ENCODE data around the gene AFP. TPM values are rescaled to one million over a fixed set of nuclear protein-coding genes. Genes with fewer than 3 reads are reported as not detected.

Gene AFP
- total and polyA plus RNA-seq, 2 of the 4 experiments (the other 2 are of a cell fraction) = 0.87 to 1.3 TPM

DNA sequence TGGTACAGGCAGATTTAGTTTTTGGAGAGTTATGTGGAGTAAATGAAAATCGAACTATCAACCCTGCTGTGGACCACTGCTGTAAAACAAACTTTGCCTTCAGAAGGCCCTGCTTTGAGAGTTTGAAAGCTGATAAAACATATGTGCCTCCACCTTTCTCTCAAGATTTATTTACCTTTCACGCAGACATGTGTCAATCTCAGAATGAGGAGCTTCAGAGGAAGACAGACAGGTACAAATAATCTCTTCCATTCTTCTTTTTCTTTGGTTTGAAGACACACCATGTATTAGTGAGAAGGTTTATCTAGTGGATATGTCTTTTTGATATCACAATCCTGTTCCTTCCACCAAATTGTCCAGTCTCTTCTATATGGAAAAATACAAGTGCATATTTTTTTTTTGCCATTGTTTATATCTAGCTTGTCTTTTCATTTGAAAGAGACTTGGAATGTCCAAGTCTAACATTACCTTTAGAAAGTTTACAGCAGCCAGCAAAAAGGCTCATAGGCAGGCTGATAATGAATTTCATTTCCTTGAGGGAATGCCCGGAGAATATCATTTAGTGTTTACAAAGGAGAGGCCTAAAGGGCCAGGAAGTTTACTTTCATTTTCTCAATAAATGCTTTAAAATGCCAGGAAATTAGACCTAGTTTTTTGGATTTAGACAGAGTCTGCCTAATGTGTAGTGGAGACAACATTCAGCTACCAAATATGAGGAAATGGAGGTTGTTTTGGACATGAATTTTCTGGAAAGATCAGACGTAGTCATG, 64.2 kb downstream of the AFP start:
- WGBS, 2 experiments (ENCODE audit: extremely low coverage in 2 of 2, insufficient read length in 1 of 2) = no CpG with 5 or more reads among the region's 4 CpGs
- Histone ChIP-seq H2BK20ac (ENCODE audit: low read depth, low read length) (no peak overlapping the region), H2BK15ac (ENCODE audit: low read depth, low read length) (no peak overlapping the region), H3K9me1 (ENCODE audit: insufficient read depth, low read length) (no peaks in the 10 kb centered on the region), H4K5ac (ENCODE audit: low read depth, low read length) (no peak overlapping the region), H3K4me1 (ENCODE audit: control insufficient read depth, insufficient read depth, low read length) (no peaks in the 10 kb centered on the region), H3K23ac (ENCODE audit: low read depth, low read length) (no peak overlapping the region), H3K4ac (ENCODE audit: low read depth, low read length) (no peak overlapping the region), H3K9ac (ENCODE audit: low read depth, low read length) (no peak overlapping the region), H2AK9ac (replicated peaks; ENCODE audit: low read depth, low read length, poor library complexity) (no peak overlapping the region), H3K4me2 (ENCODE audit: low read depth, low read length) (peak overlapping the region; percentile 31), H3K9me3 (ENCODE audit: control insufficient read depth, insufficient read depth, low read length) (no peaks in the 10 kb centered on the region), H3K27me3 (ENCODE audit: control insufficient read depth, insufficient read depth, low read length) (no peaks in the 10 kb centered on the region; the same call in 1 of the 2 replicates), H3K79me1 (ENCODE audit: low read depth in 1 of 2, low read length in 2 of 2) (no peaks in the 10 kb centered on the region), H3K18ac (ENCODE audit: low read depth, low read length) (no peak overlapping the region), H4K8ac (ENCODE audit: low read depth in 2 of 2, low read length in 2 of 2) (no peak overlapping the region), H3K27ac (ENCODE audit: insufficient read depth, low read length) (no peak overlapping the region), H2BK120ac (ENCODE audit: low read depth, low read length) (no peak overlapping the region), H3K14ac (replicated peaks; ENCODE audit: low read depth, low read length) (no peak overlapping the region), H2AK5ac (ENCODE audit: low read depth, low read length) (no peak overlapping the region), H3K4me3 (ENCODE audit: insufficient read depth, low read depth, low read length) (no peak overlapping the region), H3K36me3 (ENCODE audit: control insufficient read depth, insufficient read depth, low read length) (no peaks in the 10 kb centered on the region), H2AFZ (replicated peaks; ENCODE audit: low read length, poor library complexity) (no peak overlapping the region), H2BK5ac (ENCODE audit: low read depth, low read length, poor library complexity, severe bottlenecking) (no peak overlapping the region), H4K91ac (ENCODE audit: insufficient read depth, low read depth, low read length) (no peak overlapping the region), H4K20me1 (ENCODE audit: insufficient read depth, low read length) (no peaks in the 10 kb centered on the region), H3K56ac (ENCODE audit: extremely low read depth, insufficient read depth, low read length) (no peak overlapping the region)
- peak; percentile 56; the same call in 1 of the 2 replicates for ATAC-seq (ENCODE audit: low read depth)
- dilution Hi-C loops (cut with HindIII; ENCODE audit: low sequenced_read_pairs, unreplicated experiment) = no loop called here
- POLR2A ChIA-PET (ENCODE audit: unreplicated experiment) = no interaction called here
- CTCF ChIA-PET = no interaction called here
- peak; percentile 3 for DNase-seq
- intact Hi-C loops (cut with micrococcal nuclease) = no loop called here
- in situ Hi-C loops (cut with MboI; ENCODE audit: low sequenced_read_pairs) = no loop called here
- no TSS peak for BruUV-seq (replicated peaks)
- TF ChIP-seq, protein P1, sequence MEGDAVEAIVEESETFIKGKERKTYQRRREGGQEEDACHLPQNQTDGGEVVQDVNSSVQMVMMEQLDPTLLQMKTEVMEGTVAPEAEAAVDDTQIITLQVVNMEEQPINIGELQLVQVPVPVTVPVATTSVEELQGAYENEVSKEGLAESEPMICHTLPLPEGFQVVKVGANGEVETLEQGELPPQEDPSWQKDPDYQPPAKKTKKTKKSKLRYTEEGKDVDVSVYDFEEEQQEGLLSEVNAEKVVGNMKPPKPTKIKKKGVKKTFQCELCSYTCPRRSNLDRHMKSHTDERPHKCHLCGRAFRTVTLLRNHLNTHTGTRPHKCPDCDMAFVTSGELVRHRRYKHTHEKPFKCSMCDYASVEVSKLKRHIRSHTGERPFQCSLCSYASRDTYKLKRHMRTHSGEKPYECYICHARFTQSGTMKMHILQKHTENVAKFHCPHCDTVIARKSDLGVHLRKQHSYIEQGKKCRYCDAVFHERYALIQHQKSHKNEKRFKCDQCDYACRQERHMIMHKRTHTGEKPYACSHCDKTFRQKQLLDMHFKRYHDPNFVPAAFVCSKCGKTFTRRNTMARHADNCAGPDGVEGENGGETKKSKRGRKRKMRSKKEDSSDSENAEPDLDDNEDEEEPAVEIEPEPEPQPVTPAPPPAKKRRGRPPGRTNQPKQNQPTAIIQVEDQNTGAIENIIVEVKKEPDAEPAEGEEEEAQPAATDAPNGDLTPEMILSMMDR (conservative IDR thresholded peaks at IDR 0.05; ENCODE audit: low read depth, low read length) = no peak
- TF ChIP-seq MXI1 (IDR thresholded peaks at IDR 0.05; ENCODE audit: borderline replicate concordance, low read depth, low read length) = no peak
- no peak for TF ChIP-seq RCOR1 (IDR thresholded peaks at IDR 0.05; ENCODE audit: insufficient replicate concordance, low read length)
